Left renal pelvis (tissue), 4 donors: Measurements from ENCODE around the gene ALG14. TPM values are rescaled to one million over a fixed set of nuclear protein-coding genes. Genes with fewer than 3 reads are reported as not detected.
"Not testable (repeated sequence)": the region's sequence is repeated elsewhere in the genome, so short reads cannot be mapped to it uniquely, and the experiment has no call there.

Source experiments
- DNase-seq, 4 donors: peaks; one replicate each; pipeline ENCODE4 v3.0.0-alpha.2; 2013; ENCODE audit warnings: low read depth in 4 of 4, low spot score in 3 of 4
- polyA plus RNA-seq, 4 donors: library from polyadenylated mRNA; unstranded; fragments of 120-200 nt; gene quantifications; one replicate each; pipeline ENCODE4 v1.2.1, GENCODE V29; 2013; ENCODE audit not compliant: insufficient read length in 4 of 4

Gene ALG14
- polyA plus RNA-seq, 4 donors: 11.0 to 18.1 (median 13.3) TPM

GRCh38 chr1:95013950-95014574 lies 58.7 kb downstream of the ALG14 start:
- DNase-seq: no peak

- DNase-seq: no peak
These were observed 60.4 kb downstream of the ALG14 start for GRCh38 chr1:95012389-95012788.

- no peak for DNase-seq
These were observed 62.6 kb downstream of the ALG14 start for GRCh38 chr1:95010158-95010557.

- no peak for DNase-seq
These were observed 65.1 kb downstream of the ALG14 start for GRCh38 chr1:95007687-95008086.

- DNase-seq: no peak
These were observed 66.1 kb downstream of the ALG14 start for GRCh38 chr1:95006681-95007080.

GRCh38 chr1:95005584-95005983 lies 67.2 kb downstream of the ALG14 start:
- no peak for DNase-seq

- no peak for DNase-seq
These were observed 68.7 kb downstream of the ALG14 start for GRCh38 chr1:95004013-95004412.

- no peak for DNase-seq
These were observed 69.4 kb downstream of the ALG14 start for GRCh38 chr1:95003433-95003738.

GRCh38 chr1:95002540-95003432 lies 70.0 kb downstream of the ALG14 start:
- peak in 1 of 4 donors; percentile 41 for DNase-seq

- no peak for DNase-seq
These were observed 70.6 kb downstream of the ALG14 start for GRCh38 chr1:95002164-95002539.

GRCh38 chr1:94999456-95000131 lies 73.2 kb downstream of the ALG14 start:
- DNase-seq: no peak

- no peak for DNase-seq
These were observed 74.0 kb downstream of the ALG14 start for GRCh38 chr1:94998748-94999147.

- DNase-seq: no peak
These were observed 74.6 kb downstream of the ALG14 start for GRCh38 chr1:94998114-94998513.

GRCh38 chr1:94995536-94995935 lies 77.2 kb downstream of the ALG14 start:
- not testable (repeated sequence) for DNase-seq

GRCh38 chr1:94994805-94995204 lies 77.9 kb downstream of the ALG14 start:
- DNase-seq: no peak

- DNase-seq: no peak
These were observed 78.7 kb downstream of the ALG14 start for GRCh38 chr1:94993931-94994645.

- DNase-seq: no peak
These were observed 79.7 kb downstream of the ALG14 start for GRCh38 chr1:94992863-94993563.

GRCh38 chr1:94992161-94992560 lies 80.6 kb downstream of the ALG14 start:
- no peak for DNase-seq

GRCh38 chr1:94989911-94990473 lies 82.8 kb downstream of the ALG14 start:
- no peak for DNase-seq

GRCh38 chr1:94989398-94989797 lies 83.4 kb downstream of the ALG14 start:
- DNase-seq: no peak
